Colonic mucosa (tissue), 4 donors: ENCODE measurements around the gene CFAP299. TPM values are rescaled to one million over a fixed set of nuclear protein-coding genes. Genes with fewer than 3 reads are reported as not detected.
"Not testable (repeated sequence)": the region's sequence is repeated elsewhere in the genome, so short reads cannot be mapped to it uniquely, and the experiment has no call there.

Source experiments
- DNase-seq: peaks from one replicate; pipeline ENCODE4 v3.0.0-alpha.2; 2020
- H3K27ac ChIP-seq: fragments of 200-600 bp; one replicate; pipeline ENCODE4 v1.8.0; 2021
- H3K27me3 ChIP-seq: fragments of 200-600 bp; one replicate; pipeline ENCODE4 v1.8.0; 2021
- H3K36me3 ChIP-seq: fragments of 200-600 bp; one replicate; pipeline ENCODE4 v1.8.0; 2021
- H3K4me1 ChIP-seq: fragments of 200-600 bp; one replicate; pipeline ENCODE4 v1.8.0; 2021; ENCODE audit warnings: mild to moderate bottlenecking
- H3K4me3 ChIP-seq: fragments of 200-600 bp; one replicate; pipeline ENCODE4 v1.8.0; 2021
- H3K9ac ChIP-seq, 2 donors: one replicate each; pipeline ENCODE4 v1.7.0; 2013; ENCODE audit warnings: control low read depth in 2 of 2, low read depth in 2 of 2, low read length in 2 of 2
- H3K9me3 ChIP-seq: fragments of 200-600 bp; one replicate; pipeline ENCODE4 v1.8.0; 2021
- intact Hi-C: fragments of 100-400 bp; cut with DNase I; formaldehyde crosslinking; loops from one replicate; pipeline ENCODE4 v1.14.1; 2022
- total RNA-seq, 2 donors: library from RNA; stranded (reverse); fragmentation: NEBNext Ultra II Directional in 1 of 2; extraction: Animal tissue kit (Norgen Biotek cat#: 25700) in 1 of 2; gene quantifications; one replicate each; pipeline ENCODE4 v1.2.1, GENCODE V29; 2021
- TF ChIP-seq, protein P1 (sequence below): fragments of 200-600 bp; IDR thresholded peaks from one replicate; pipeline ENCODE4 v1.8.0; 2022; ENCODE audit warnings: antibody characterized with exemption, mild to moderate bottlenecking
- donor health status: healthy.
- donor health status: DM: no; HTN: no; CAD: no.
- donor health status: DM: no; HTN: no; CAD: no.

The CFAP299 gene
- total RNA-seq, 2 donors from 2014 or later = not detected

DNA sequence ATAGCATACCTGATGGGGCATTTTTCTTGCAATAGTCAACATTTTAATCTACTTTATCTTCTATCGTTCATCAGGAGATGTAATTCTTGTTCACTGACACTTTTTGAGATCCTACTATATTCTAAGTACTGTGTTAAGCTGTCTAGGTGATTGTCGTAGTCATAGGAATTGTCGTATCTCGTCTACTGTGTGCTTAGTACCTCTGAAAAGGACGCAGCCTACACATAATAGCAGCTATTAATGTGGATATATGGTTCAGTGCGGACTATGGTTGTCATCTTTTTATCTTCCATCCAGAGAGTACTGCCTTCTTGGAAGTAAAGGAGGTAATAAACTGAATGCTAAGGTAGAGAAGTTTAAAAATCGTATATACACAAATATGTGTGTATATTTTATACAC, 21.9 kb upstream of the CFAP299 start:
- TF ChIP-seq, protein P1, sequence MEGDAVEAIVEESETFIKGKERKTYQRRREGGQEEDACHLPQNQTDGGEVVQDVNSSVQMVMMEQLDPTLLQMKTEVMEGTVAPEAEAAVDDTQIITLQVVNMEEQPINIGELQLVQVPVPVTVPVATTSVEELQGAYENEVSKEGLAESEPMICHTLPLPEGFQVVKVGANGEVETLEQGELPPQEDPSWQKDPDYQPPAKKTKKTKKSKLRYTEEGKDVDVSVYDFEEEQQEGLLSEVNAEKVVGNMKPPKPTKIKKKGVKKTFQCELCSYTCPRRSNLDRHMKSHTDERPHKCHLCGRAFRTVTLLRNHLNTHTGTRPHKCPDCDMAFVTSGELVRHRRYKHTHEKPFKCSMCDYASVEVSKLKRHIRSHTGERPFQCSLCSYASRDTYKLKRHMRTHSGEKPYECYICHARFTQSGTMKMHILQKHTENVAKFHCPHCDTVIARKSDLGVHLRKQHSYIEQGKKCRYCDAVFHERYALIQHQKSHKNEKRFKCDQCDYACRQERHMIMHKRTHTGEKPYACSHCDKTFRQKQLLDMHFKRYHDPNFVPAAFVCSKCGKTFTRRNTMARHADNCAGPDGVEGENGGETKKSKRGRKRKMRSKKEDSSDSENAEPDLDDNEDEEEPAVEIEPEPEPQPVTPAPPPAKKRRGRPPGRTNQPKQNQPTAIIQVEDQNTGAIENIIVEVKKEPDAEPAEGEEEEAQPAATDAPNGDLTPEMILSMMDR = no peak
- Histone ChIP-seq H3K9me3 (no peaks in the 10 kb centered on the region), H3K4me1 (no peaks in the 10 kb centered on the region), H3K27me3 (no peaks in the 10 kb centered on the region), H3K36me3 (no peaks in the 10 kb centered on the region), H3K9ac (no peak overlapping the region), H3K4me3 (no peak overlapping the region), H3K27ac (no peak overlapping the region)
- intact Hi-C loops = no loop called here
- DNase-seq = no peak

- H3K4me3 ChIP-seq, H3K36me3 ChIP-seq, intact Hi-C loops, DNase-seq, H3K9ac ChIP-seq, H3K9me3 ChIP-seq, H3K27me3 ChIP-seq, H3K27ac ChIP-seq, H3K4me1 ChIP-seq: not testable (repeated sequence)
These were observed 19.7 kb upstream of the CFAP299 start for GRCh38 chr4:80315848-80316247.

GRCh38 chr4:80321341-80321740, 14.2 kb upstream of the CFAP299 start:
- TF ChIP-seq, protein P1 = no peak
- no peak for DNase-seq
- H3K9me3 ChIP-seq = no peaks in the 10 kb centered on the region

DNA sequence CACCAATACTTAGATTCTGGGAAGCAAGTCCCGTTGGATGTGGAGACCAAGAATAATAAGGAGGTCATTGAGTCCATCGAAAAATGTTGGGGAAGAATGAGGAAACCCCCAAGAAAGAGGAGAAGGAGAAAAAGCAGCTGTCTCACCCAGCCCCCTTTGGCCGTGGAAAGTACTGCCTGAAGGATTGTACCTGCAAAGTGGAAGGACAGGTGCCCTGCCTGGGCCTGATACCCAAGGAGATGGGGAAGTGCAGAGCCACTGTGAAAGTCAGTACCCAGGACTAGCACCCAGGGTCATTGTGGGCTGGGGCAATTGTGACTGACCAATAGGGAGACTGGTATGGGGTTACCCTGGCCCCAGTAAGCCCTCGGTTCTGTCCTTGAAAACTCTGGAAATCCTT, 13.8 kb upstream of the CFAP299 start:
- H3K27ac ChIP-seq = no peak overlapping the region
- no peaks in the 10 kb centered on the region for H3K27me3 ChIP-seq
- no peaks in the 10 kb centered on the region for H3K4me1 ChIP-seq
- H3K4me3 ChIP-seq = no peak overlapping the region
- no peaks in the 10 kb centered on the region for H3K36me3 ChIP-seq
- no peak for DNase-seq
- H3K9ac ChIP-seq = no peak overlapping the region
- intact Hi-C loops = no loop called here
- H3K9me3 ChIP-seq = no peaks in the 10 kb centered on the region
- TF ChIP-seq, protein P1 = no peak

More at GRCh38 chr4:80321341-80321740, 14.2 kb upstream of the CFAP299 start:
- no peak overlapping the region for H3K4me3 ChIP-seq
- H3K4me1 ChIP-seq = no peaks in the 10 kb centered on the region
- no peak overlapping the region for H3K27ac ChIP-seq
- no peaks in the 10 kb centered on the region for H3K27me3 ChIP-seq
- intact Hi-C loops = no loop called here
- H3K9ac ChIP-seq = no peak overlapping the region
- H3K36me3 ChIP-seq = no peaks in the 10 kb centered on the region

GRCh38 chr4:80322716-80323115, 12.8 kb upstream of the CFAP299 start:
- TF ChIP-seq, protein P1 = no peak
- H3K4me1 ChIP-seq = no peaks in the 10 kb centered on the region
- H3K4me3 ChIP-seq = no peak overlapping the region
- H3K27ac ChIP-seq = no peak overlapping the region
- intact Hi-C loops = no loop called here
- no peaks in the 10 kb centered on the region for H3K27me3 ChIP-seq
- H3K9ac ChIP-seq = no peak overlapping the region
- no peak for DNase-seq
- H3K36me3 ChIP-seq = no peaks in the 10 kb centered on the region
- no peaks in the 10 kb centered on the region for H3K9me3 ChIP-seq

DNA sequence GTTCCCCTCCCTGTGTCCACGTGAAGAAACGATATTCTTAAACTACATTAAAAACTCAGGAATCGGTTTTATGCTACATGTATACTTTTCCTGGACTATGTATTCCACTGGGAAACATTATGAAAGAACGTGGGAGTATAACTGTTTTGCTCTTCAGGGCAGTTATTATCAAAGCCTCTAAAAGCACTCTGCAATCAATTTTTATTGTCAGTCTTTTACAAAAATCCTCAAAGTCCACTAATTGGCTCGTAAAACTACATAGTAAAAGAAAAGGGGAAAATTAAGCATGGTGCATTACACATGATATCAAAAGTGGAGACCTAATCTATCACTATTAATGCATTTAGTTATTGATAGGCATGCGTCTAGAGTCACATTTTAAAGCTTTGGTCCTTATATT, 11.4 kb upstream of the CFAP299 start:
- intact Hi-C loops = no loop called here
- no peaks in the 10 kb centered on the region for H3K4me1 ChIP-seq
- no peak overlapping the region for H3K4me3 ChIP-seq
- H3K9me3 ChIP-seq = no peaks in the 10 kb centered on the region
- no peaks in the 10 kb centered on the region for H3K27me3 ChIP-seq
- no peak overlapping the region for H3K9ac ChIP-seq
- H3K36me3 ChIP-seq = no peaks in the 10 kb centered on the region
- TF ChIP-seq, protein P1 = no peak
- H3K27ac ChIP-seq = no peak overlapping the region
- no peak for DNase-seq
